HCT116 (cell line): ENCODE measurements around the gene SUSD4. TPM values are rescaled to one million over a fixed set of nuclear protein-coding genes. Genes with fewer than 3 reads are reported as not detected.

Experiments
- ATAC-seq: fragments of 200-7000 bp; cut with Tn5 transposase; 2 replicates; pipeline ENCODE4 v1.9.1; 2020; ENCODE audit warnings: mild to moderate bottlenecking, moderate library complexity
- BruUV-seq: library from RNA; stranded (reverse); fragments of 400-500 nt; replicated peaks from 2 replicates; lab custom pipeline; 2021; lab: Mats Ljungman, UMichigan
- CTCF ChIA-PET: fragments of 300-600 bp; sonication (Branson Sonifier 250); formaldehyde crosslinking; loops from one replicate; lab custom pipeline; 2021; ENCODE audit warnings: antibody characterized with exemption; lab: Charles Lee
- POLR2A ChIA-PET: fragments of 300-600, 350-600 bp; sonication (Branson Sonifier 250); formaldehyde crosslinking; loops from one replicate; lab custom pipeline; 2021; ENCODE audit warnings: antibody characterized with exemption; lab: Charles Lee
- RAD21 ChIA-PET, 2 experiments: fragments of 300-600 bp; sonication (Branson Sonifier 250); formaldehyde crosslinking; loops; one replicate each; lab custom pipeline; 2023; ENCODE audit warnings: low total read pairs in 2 of 2; ENCODE audit not compliant: uncharacterized antibody in 2 of 2, unreplicated experiment in 2 of 2, low non-redundant PET in 1 of 2; lab: Charles Lee
- DNase-seq: peaks from one replicate; pipeline ENCODE4 v3.0.0-alpha.2; 2010; ENCODE audit warnings: low read depth, low spot score
- H2AFZ ChIP-seq: fragments of 200-600 bp; shearing (Covaris generic), sonication (generic); 2 replicates; pipeline ENCODE4 v1.6.1; 2017; ENCODE audit warnings: low read depth, mixed run types, mixed read lengths, antibody characterized with exemption, low read length; ENCODE audit not compliant: poor library complexity, severe bottlenecking
- H3K27ac ChIP-seq: 2 replicates; pipeline ENCODE4 v1.5.1; 2012; ENCODE audit warnings: low read depth, low read length
- H3K27me3 ChIP-seq: fragments of 200-600 bp; sonication (generic); 2 replicates; pipeline ENCODE4 v1.6.1; 2016; ENCODE audit warnings: mixed run types, low read length, mixed read lengths; ENCODE audit not compliant: insufficient read depth
- H3K36me3 ChIP-seq, 2 experiments: fragments of 200-500 bp in 1 of 2; fragments of 200-600 bp in 1 of 2; sonication (Bioruptor generic) in 1 of 2; sonication (generic) in 1 of 2; 2 replicates each; pipeline versions ENCODE4 v1.5.1 to v1.6.1; 2014 to 2016; ENCODE audit warnings: low read length in 2 of 2, inconsistent platforms in 1 of 2, mixed read lengths in 1 of 2, mixed run types in 1 of 2; ENCODE audit not compliant: insufficient read depth in 2 of 2, control insufficient read depth in 1 of 2
- H3K4me1 ChIP-seq, 2 experiments: fragments of 200-600 bp in 1 of 2; sonication (generic) in 1 of 2; 2 replicates each; pipeline versions ENCODE4 v1.5.1 to v1.6.1; 2012 to 2017; ENCODE audit warnings: low read length in 2 of 2, inconsistent platforms in 1 of 2, mild to moderate bottlenecking in 1 of 2, mixed read lengths in 1 of 2, mixed run types in 1 of 2, moderate library complexity in 1 of 2; ENCODE audit not compliant: insufficient read depth in 2 of 2, control insufficient read depth in 1 of 2
- H3K4me2 ChIP-seq: fragments of 200-600 bp; sonication (generic); 2 replicates; pipeline ENCODE4 v1.6.1; 2017; ENCODE audit warnings: mixed run types, low read length, mixed read lengths
- H3K4me3 ChIP-seq, 2 experiments: fragments of 200-600 bp in 1 of 2; sonication (generic) in 1 of 2; replicated peaks in 1 of 2; 2 replicates each; pipeline ENCODE4 v1.5.1; 2011 to 2016; ENCODE audit warnings: low read length in 2 of 2, control low read depth in 1 of 2, low read depth in 1 of 2, mild to moderate bottlenecking in 1 of 2, mixed read lengths in 1 of 2, mixed run types in 1 of 2
- H3K79me2 ChIP-seq: fragments of 200-600 bp; sonication (generic); 2 replicates; pipeline ENCODE4 v1.6.1; 2017; ENCODE audit warnings: mild to moderate bottlenecking, mixed run types, low read length, moderate library complexity, mixed read lengths; ENCODE audit not compliant: insufficient read depth
- H3K9ac ChIP-seq: fragments of 200-600 bp; sonication (generic); 2 replicates; pipeline ENCODE4 v1.6.1; 2016; ENCODE audit warnings: low read length, mixed read lengths
- H3K9me2 ChIP-seq: fragments of 200-600 bp; sonication (generic), shearing (Covaris generic); 2 replicates; pipeline ENCODE4 v1.6.1; 2017; ENCODE audit warnings: mixed run types, mild to moderate bottlenecking, moderate library complexity; ENCODE audit not compliant: insufficient read depth
- H3K9me3 ChIP-seq, 2 experiments: fragments of 200-500 bp in 1 of 2; fragments of 200-600 bp in 1 of 2; sonication (Bioruptor generic) in 1 of 2; sonication (generic) in 1 of 2; 2 replicates each; pipeline ENCODE4 v1.6.1; 2014 to 2017; ENCODE audit warnings: low read length in 2 of 2, mixed read lengths in 2 of 2, inconsistent platforms in 1 of 2, low read depth in 1 of 2, mild to moderate bottlenecking in 1 of 2, mixed run types in 1 of 2, moderate library complexity in 1 of 2; ENCODE audit not compliant: control insufficient read depth in 1 of 2, insufficient read depth in 1 of 2
- H4K20me1 ChIP-seq: fragments of 200-600 bp; sonication (generic), shearing (Covaris generic); 2 replicates; pipeline ENCODE4 v1.6.1; 2017; ENCODE audit warnings: mixed run types, mild to moderate bottlenecking, moderate library complexity; ENCODE audit not compliant: insufficient read depth
- CBX3 ChIP-seq: IDR thresholded peaks from 2 replicates; pipeline ENCODE4 v1.6.1; 2012; ENCODE audit warnings: low read depth
- EGR1 ChIP-seq: IDR thresholded peaks from 2 replicates; pipeline ENCODE4 v1.6.1; 2012; ENCODE audit warnings: low read depth
- ELF1 ChIP-seq: IDR thresholded peaks from 2 replicates; pipeline ENCODE4 v1.6.1; 2012; ENCODE audit warnings: low read depth, borderline replicate concordance
- EZH2phosphoT487 ChIP-seq: fragments of 200-600 bp; IDR thresholded peaks from 2 replicates; pipeline ENCODE4 v1.6.1; 2018; ENCODE audit warnings: antibody characterized with exemption, borderline replicate concordance
- JUND ChIP-seq: IDR thresholded peaks from 2 replicates; pipeline ENCODE4 v1.6.1; 2012
- POLR2A ChIP-seq: IDR thresholded peaks from 2 replicates; pipeline ENCODE4 v1.7.0; 2011; ENCODE audit warnings: borderline replicate concordance; ENCODE audit not compliant: insufficient read depth, insufficient read length; ENCODE audit errors: extremely low read depth
- POLR2AphosphoS5 ChIP-seq: IDR thresholded peaks from 2 replicates; pipeline ENCODE4 v1.6.1; 2011; ENCODE audit warnings: mild to moderate bottlenecking, low read depth, low read length, moderate library complexity
- RAD21 ChIP-seq: IDR thresholded peaks from 2 replicates; pipeline ENCODE4 v1.6.1; 2012; ENCODE audit warnings: low read depth, mild to moderate bottlenecking
- SIN3A ChIP-seq: IDR thresholded peaks from 2 replicates; pipeline ENCODE4 v1.6.1; 2012; ENCODE audit warnings: low read depth
- TCF7L2 ChIP-seq: IDR thresholded peaks from 2 replicates; pipeline ENCODE4 v1.7.0; 2011; ENCODE audit warnings: borderline replicate concordance, inconsistent platforms; ENCODE audit not compliant: insufficient read depth, insufficient read length; ENCODE audit errors: extremely low read depth
- YY1 ChIP-seq: IDR thresholded peaks from 2 replicates; pipeline ENCODE4 v1.6.1; 2011; ENCODE audit warnings: low read length, low read depth, moderate library complexity, mild to moderate bottlenecking; ENCODE audit not compliant: insufficient replicate concordance; ENCODE audit errors: extremely low read depth
- ZFX ChIP-seq: fragments of 450-650 bp; IDR thresholded peaks from 2 replicates; pipeline ENCODE4 v1.6.1; 2017
- ZNF274 ChIP-seq: fragments of 200-500 bp; sonication (Bioruptor generic); IDR thresholded peaks from 2 replicates; pipeline ENCODE4 v1.6.1; 2014; ENCODE audit warnings: mild to moderate bottlenecking, low read depth, low read length, inconsistent platforms
- intact Hi-C: fragments of 100-400 bp; cut with micrococcal nuclease; formaldehyde crosslinking; loops from 2 replicates; pipeline ENCODE4 v1.10.0; 2022
- total RNA-seq: library from RNA; stranded (reverse); gene quantifications from one replicate; pipeline ENCODE4 v1.2.1, GENCODE V29; 2021; ENCODE audit not compliant: unreplicated experiment
- TF ChIP-seq, protein P1 (sequence below): IDR thresholded peaks from 2 replicates; pipeline ENCODE4 v1.6.1; 2012; ENCODE audit warnings: low read depth
- TF ChIP-seq, protein P2 (sequence below): IDR thresholded peaks from 2 replicates; pipeline ENCODE4 v1.6.1; 2012
- TF ChIP-seq, protein P3 (sequence below): IDR thresholded peaks from 2 replicates; pipeline ENCODE4 v1.6.1; 2012

Gene SUSD4
- total RNA-seq, 1 experiment from 2014 or later, result 0.59 TPM

DNA sequence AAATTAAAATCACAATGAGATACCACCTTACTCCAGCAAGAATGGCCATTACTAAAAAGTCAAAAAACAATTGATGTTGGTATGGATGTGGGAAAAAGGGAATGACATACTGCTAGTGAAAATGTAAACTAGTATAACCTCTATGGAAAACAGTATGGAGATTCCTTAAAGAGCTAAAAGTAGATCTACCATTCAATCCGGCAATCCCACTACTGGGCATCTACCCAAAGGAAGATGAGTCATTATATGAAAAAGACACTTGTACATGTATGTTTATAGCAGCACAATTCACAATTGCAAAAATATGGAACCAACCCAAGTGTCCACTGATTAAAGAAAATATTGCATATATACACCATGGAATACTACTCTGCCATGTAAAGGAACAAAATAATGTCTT lies 37.2 kb downstream of the SUSD4 start:
- TF ChIP-seq TCF7L2, result no peak

GRCh38 chr1:223323491-223324484 lies 40.2 kb downstream of the SUSD4 start:
- POLR2A ChIA-PET, result no interaction called here
- Histone ChIP-seq H3K9me2 (no peaks in the 10 kb centered on the region), H3K9ac (no peak overlapping the region), H3K27me3 (peaks cover 12% of the 10 kb centered on the region), H3K79me2 (no peaks in the 10 kb centered on the region), H3K36me3 (no peaks in the 10 kb centered on the region), H4K20me1 (no peaks in the 10 kb centered on the region), H2AFZ (no peak overlapping the region), H3K4me3 (no peak overlapping the region), H3K27ac (no peak overlapping the region), H3K9me3 (no peaks in the 10 kb centered on the region), H3K4me2 (no peak overlapping the region), H3K4me1 (no peaks in the 10 kb centered on the region)
- CTCF ChIA-PET, result no interaction called here
- DNase-seq (no peak), ATAC-seq (no peak)
- no TSS peak for BruUV-seq
- RAD21 ChIA-PET, result no interaction called here
- intact Hi-C loops, result no loop called here
- TF ChIP-seq, protein P1, sequence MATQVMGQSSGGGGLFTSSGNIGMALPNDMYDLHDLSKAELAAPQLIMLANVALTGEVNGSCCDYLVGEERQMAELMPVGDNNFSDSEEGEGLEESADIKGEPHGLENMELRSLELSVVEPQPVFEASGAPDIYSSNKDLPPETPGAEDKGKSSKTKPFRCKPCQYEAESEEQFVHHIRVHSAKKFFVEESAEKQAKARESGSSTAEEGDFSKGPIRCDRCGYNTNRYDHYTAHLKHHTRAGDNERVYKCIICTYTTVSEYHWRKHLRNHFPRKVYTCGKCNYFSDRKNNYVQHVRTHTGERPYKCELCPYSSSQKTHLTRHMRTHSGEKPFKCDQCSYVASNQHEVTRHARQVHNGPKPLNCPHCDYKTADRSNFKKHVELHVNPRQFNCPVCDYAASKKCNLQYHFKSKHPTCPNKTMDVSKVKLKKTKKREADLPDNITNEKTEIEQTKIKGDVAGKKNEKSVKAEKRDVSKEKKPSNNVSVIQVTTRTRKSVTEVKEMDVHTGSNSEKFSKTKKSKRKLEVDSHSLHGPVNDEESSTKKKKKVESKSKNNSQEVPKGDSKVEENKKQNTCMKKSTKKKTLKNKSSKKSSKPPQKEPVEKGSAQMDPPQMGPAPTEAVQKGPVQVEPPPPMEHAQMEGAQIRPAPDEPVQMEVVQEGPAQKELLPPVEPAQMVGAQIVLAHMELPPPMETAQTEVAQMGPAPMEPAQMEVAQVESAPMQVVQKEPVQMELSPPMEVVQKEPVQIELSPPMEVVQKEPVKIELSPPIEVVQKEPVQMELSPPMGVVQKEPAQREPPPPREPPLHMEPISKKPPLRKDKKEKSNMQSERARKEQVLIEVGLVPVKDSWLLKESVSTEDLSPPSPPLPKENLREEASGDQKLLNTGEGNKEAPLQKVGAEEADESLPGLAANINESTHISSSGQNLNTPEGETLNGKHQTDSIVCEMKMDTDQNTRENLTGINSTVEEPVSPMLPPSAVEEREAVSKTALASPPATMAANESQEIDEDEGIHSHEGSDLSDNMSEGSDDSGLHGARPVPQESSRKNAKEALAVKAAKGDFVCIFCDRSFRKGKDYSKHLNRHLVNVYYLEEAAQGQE, result no peak
- TF ChIP-seq POLR2A, result no peak
- no peak for TF ChIP-seq ZNF274
- TF ChIP-seq JUND, result no peak
- no peak for TF ChIP-seq EZH2phosphoT487
- no peak for TF ChIP-seq CBX3
- TF ChIP-seq ELF1, result no peak
- TF ChIP-seq YY1, result no peak
- TF ChIP-seq, protein P2, sequence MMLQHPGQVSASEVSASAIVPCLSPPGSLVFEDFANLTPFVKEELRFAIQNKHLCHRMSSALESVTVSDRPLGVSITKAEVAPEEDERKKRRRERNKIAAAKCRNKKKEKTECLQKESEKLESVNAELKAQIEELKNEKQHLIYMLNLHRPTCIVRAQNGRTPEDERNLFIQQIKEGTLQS, result no peak
- no peak for TF ChIP-seq POLR2AphosphoS5
- TF ChIP-seq TCF7L2, result no peak
- TF ChIP-seq ZFX, result no peak
- TF ChIP-seq EGR1, result no peak
- no peak for TF ChIP-seq RAD21
- TF ChIP-seq SIN3A, result no peak
- TF ChIP-seq, protein P3, sequence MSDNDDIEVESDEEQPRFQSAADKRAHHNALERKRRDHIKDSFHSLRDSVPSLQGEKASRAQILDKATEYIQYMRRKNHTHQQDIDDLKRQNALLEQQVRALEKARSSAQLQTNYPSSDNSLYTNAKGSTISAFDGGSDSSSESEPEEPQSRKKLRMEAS, result no peak

More for the DNA sequence above, 37.2 kb downstream of the SUSD4 start:
- ChIA-PET POLR2A (no interaction called here), RAD21 (no interaction called here), CTCF (no interaction called here)
- no peak overlapping the region for H3K4me3 ChIP-seq
- no peaks in the 10 kb centered on the region for H3K79me2 ChIP-seq
- H3K4me2 ChIP-seq, result no peak overlapping the region
- peaks cover 1 to 6% of the 10 kb centered on the region in 2 experiments; a peak in 3 of 4 replicates for H3K4me1 ChIP-seq
- ATAC-seq (no peak), DNase-seq (no peak)
- H2AFZ ChIP-seq, result no peak overlapping the region
- H3K27me3 ChIP-seq, result peaks cover 16% of the 10 kb centered on the region
- H3K27ac ChIP-seq, result no peak overlapping the region
- H4K20me1 ChIP-seq, result no peaks in the 10 kb centered on the region
- H3K9me2 ChIP-seq, result no peaks in the 10 kb centered on the region
- H3K36me3 ChIP-seq, result no peaks in the 10 kb centered on the region
- no peaks in the 10 kb centered on the region for H3K9me3 ChIP-seq
- no peak overlapping the region for H3K9ac ChIP-seq
- no TSS peak for BruUV-seq
- intact Hi-C loops, result no loop called here
